SJCRH30 (cell line): Measurements from ENCODE around the gene OR4K14. TPM values are rescaled to one million over a fixed set of nuclear protein-coding genes. Genes with fewer than 3 reads are reported as not detected.
"Not testable (repeated sequence)": the region's sequence is repeated elsewhere in the genome, so short reads cannot be mapped to it uniquely, and the experiment has no call there.

Source experiments
- DNase-seq, 2 experiments: peaks; one replicate each; pipeline ENCODE4 v3.0.0-alpha.2; 2015 to 2020
- H3K27ac ChIP-seq: fragments of 250-450 bp; sonication (Bioruptor Pico); 2 replicates; pipeline ENCODE4 v1.5.1; 2020; ENCODE audit warnings: mild to moderate bottlenecking, moderate library complexity
- H3K27me3 ChIP-seq: fragments of 250-450 bp; sonication (Bioruptor Pico); 2 replicates; pipeline ENCODE4 v1.5.1; 2020; ENCODE audit warnings: mild to moderate bottlenecking, moderate library complexity
- H3K36me3 ChIP-seq: fragments of 250-450 bp; sonication (Bioruptor Pico); 2 replicates; pipeline ENCODE4 v1.5.1; 2020; ENCODE audit warnings: mild to moderate bottlenecking, moderate library complexity
- H3K4me1 ChIP-seq: fragments of 250-450 bp; sonication (Bioruptor Pico); 2 replicates; pipeline ENCODE4 v1.5.1; 2020; ENCODE audit warnings: mild to moderate bottlenecking, moderate library complexity
- H3K4me3 ChIP-seq: fragments of 250-450 bp; sonication (Bioruptor Pico); 2 replicates; pipeline ENCODE4 v1.5.1; 2020; ENCODE audit warnings: mild to moderate bottlenecking, moderate library complexity
- H3K9me3 ChIP-seq: fragments of 250-450 bp; sonication (Bioruptor Pico); replicated peaks from 2 replicates; pipeline ENCODE4 v1.5.1; 2020; ENCODE audit warnings: mild to moderate bottlenecking, moderate library complexity
- total RNA-seq: library from RNA; depleted of rRNA; stranded (reverse); fragments of >200 nt; shearing (Covaris generic); gene quantifications from 2 replicates; pipeline ENCODE4 v1.2.3, GENCODE V29; 2014; rRNA removed

OR4K14 gene
- total RNA-seq = not detected in 2 replicates

GRCh38 chr14:20019257-20019865, at the start of gene OR4K14:
OR4K14 (minus strand) TSS chr14:20019307; CDS start chr14:20015193, 4,114 bp downstream.
- Histone ChIP-seq H3K4me3 (no peak within 1 kb of the TSS), H3K27ac (no peak within 1 kb of the TSS), H3K9me3 (no peaks in the 10 kb centered on the region), H3K4me1 (no peaks in the 10 kb centered on the region), H3K36me3 (no peaks in the 10 kb centered on the region), H3K27me3 (no peaks in the 10 kb centered on the region)
- no peak for DNase-seq

- no peaks in the 10 kb centered on the region for H3K4me1 ChIP-seq
- no peaks in the 10 kb centered on the region for H3K9me3 ChIP-seq
- no peak within 1 kb of the TSS for H3K4me3 ChIP-seq
- H3K36me3 ChIP-seq = no peaks in the 10 kb centered on the region
- no peak within 1 kb of the TSS for H3K27ac ChIP-seq
- no peak for DNase-seq
- H3K27me3 ChIP-seq = no peaks in the 10 kb centered on the region
Observed at GRCh38 chr14:20059745-20060144, 40.6 kb upstream of the OR4K14 start, which contains the start of gene OR4L1. OR4L1 (plus strand) TSS chr14:20060045; CDS start chr14:20060045, 0 bp downstream.

GRCh38 chr14:20048202-20048601, 29.1 kb upstream of the OR4K14 start:
- no peak overlapping the region for H3K27ac ChIP-seq
- no peaks in the 10 kb centered on the region for H3K9me3 ChIP-seq
- no peak for DNase-seq
- H3K36me3 ChIP-seq = no peaks in the 10 kb centered on the region
- no peak overlapping the region for H3K4me3 ChIP-seq
- 0 out of 2 replicates have a peak, but pooled peaks cover 3% of the 10 kb centered on the region for H3K27me3 ChIP-seq
- H3K4me1 ChIP-seq = no peaks in the 10 kb centered on the region

- no peak for DNase-seq
- no peaks in the 10 kb centered on the region for H3K9me3 ChIP-seq
- H3K27me3 ChIP-seq = no peaks in the 10 kb centered on the region
- H3K27ac ChIP-seq = no peak overlapping the region
- no peaks in the 10 kb centered on the region for H3K36me3 ChIP-seq
- H3K4me1 ChIP-seq = no peaks in the 10 kb centered on the region
- H3K4me3 ChIP-seq = no peak overlapping the region
Observed at GRCh38 chr14:20044243-20044642, 25.1 kb upstream of the OR4K14 start.

GRCh38 chr14:20035938-20036337, 16.8 kb upstream of the OR4K14 start, which contains the start of gene OR4K13:
OR4K13 (minus strand) TSS chr14:20036038; CDS start chr14:20034758, 1,280 bp downstream.
- Histone ChIP-seq H3K4me3 (no peak within 1 kb of the TSS), H3K27me3 (no peaks in the 10 kb centered on the region), H3K9me3 (no peaks in the 10 kb centered on the region), H3K27ac (no peak within 1 kb of the TSS), H3K4me1 (no peaks in the 10 kb centered on the region), H3K36me3 (no peaks in the 10 kb centered on the region)
- no peak for DNase-seq

GRCh38 chr14:20035449-20035848, 16.3 kb upstream of the OR4K14 start:
- no peaks in the 10 kb centered on the region for H3K9me3 ChIP-seq
- no peaks in the 10 kb centered on the region for H3K36me3 ChIP-seq
- no peaks in the 10 kb centered on the region for H3K27me3 ChIP-seq
- no peak overlapping the region for H3K4me3 ChIP-seq
- no peak for DNase-seq
- H3K27ac ChIP-seq = no peak overlapping the region
- no peaks in the 10 kb centered on the region for H3K4me1 ChIP-seq

- no peak overlapping the region for H3K27ac ChIP-seq
- no peaks in the 10 kb centered on the region for H3K36me3 ChIP-seq
- no peak for DNase-seq
- no peaks in the 10 kb centered on the region for H3K4me1 ChIP-seq
- no peaks in the 10 kb centered on the region; the same call in 1 of the 2 replicates for H3K27me3 ChIP-seq
- no peak overlapping the region for H3K4me3 ChIP-seq
- H3K9me3 ChIP-seq = no peaks in the 10 kb centered on the region
Observed at GRCh38 chr14:20031058-20031457, 12.0 kb upstream of the OR4K14 start.

- H3K4me3 ChIP-seq = no peak overlapping the region
- no peaks in the 10 kb centered on the region for H3K36me3 ChIP-seq
- H3K4me1 ChIP-seq = no peaks in the 10 kb centered on the region
- H3K9me3 ChIP-seq = no peaks in the 10 kb centered on the region
- no peak for DNase-seq
- no peak overlapping the region for H3K27ac ChIP-seq
- no peaks in the 10 kb centered on the region for H3K27me3 ChIP-seq
Observed at GRCh38 chr14:20008156-20008555, 11.0 kb downstream of the OR4K14 start.

- no peak for DNase-seq
- Histone ChIP-seq H3K4me3 (no peak overlapping the region), H3K4me1 (no peaks in the 10 kb centered on the region), H3K27ac (no peak overlapping the region), H3K27me3 (no peaks in the 10 kb centered on the region), H3K9me3 (no peaks in the 10 kb centered on the region), H3K36me3 (no peaks in the 10 kb centered on the region)
Observed at GRCh38 chr14:20002319-20002718, 16.8 kb downstream of the OR4K14 start.

- Histone ChIP-seq H3K9me3 (no peaks in the 10 kb centered on the region), H3K27me3 (no peaks in the 10 kb centered on the region), H3K4me3 (no peak within 1 kb of the TSS), H3K27ac (no peak within 1 kb of the TSS), H3K4me1 (no peaks in the 10 kb centered on the region), H3K36me3 (no peaks in the 10 kb centered on the region)
- no peak for DNase-seq
Observed at GRCh38 chr14:20001863-20002262, 17.2 kb downstream of the OR4K14 start, which contains the start of gene OR4Q2. OR4Q2 (plus strand) TSS chr14:20002163.

GRCh38 chr14:19993438-19993837, 25.7 kb downstream of the OR4K14 start:
- H3K4me1 ChIP-seq = no peaks in the 10 kb centered on the region
- no peak overlapping the region for H3K27ac ChIP-seq
- no peak for DNase-seq
- no peaks in the 10 kb centered on the region for H3K27me3 ChIP-seq
- H3K4me3 ChIP-seq = no peak overlapping the region
- H3K36me3 ChIP-seq = no peaks in the 10 kb centered on the region
- H3K9me3 ChIP-seq = no peaks in the 10 kb centered on the region

- Histone ChIP-seq H3K4me3 (no peak within 1 kb of the TSS), H3K36me3 (no peaks in the 10 kb centered on the region), H3K27me3 (no peaks in the 10 kb centered on the region), H3K27ac (no peak within 1 kb of the TSS), H3K4me1 (no peaks in the 10 kb centered on the region), H3K9me3 (no peaks in the 10 kb centered on the region)
- no peak for DNase-seq
Observed at GRCh38 chr14:19975291-19975690, 43.8 kb downstream of the OR4K14 start, which contains the start of gene OR4K15. OR4K15 (plus strand) TSS chr14:19975591; CDS start chr14:19975591, 0 bp downstream.

GRCh38 chr14:19974844-19975243, 44.3 kb downstream of the OR4K14 start:
- no peaks in the 10 kb centered on the region for H3K4me1 ChIP-seq
- H3K4me3 ChIP-seq = no peak overlapping the region
- H3K27ac ChIP-seq = no peak overlapping the region
- DNase-seq = no peak
- no peaks in the 10 kb centered on the region for H3K27me3 ChIP-seq
- no peaks in the 10 kb centered on the region for H3K36me3 ChIP-seq
- no peaks in the 10 kb centered on the region for H3K9me3 ChIP-seq

GRCh38 chr14:19969735-19970134, 49.4 kb downstream of the OR4K14 start:
- not testable (repeated sequence) for H3K9me3 ChIP-seq, H3K36me3 ChIP-seq, H3K4me1 ChIP-seq, DNase-seq, H3K27me3 ChIP-seq, H3K4me3 ChIP-seq, H3K27ac ChIP-seq
